Smooth muscle cell (in vitro differentiated cells): ENCODE results near the gene TFF2. TPM values are rescaled to one million over a fixed set of nuclear protein-coding genes. Genes with fewer than 3 reads are reported as not detected.

ENCODE experiments used
- DNase-seq: peaks from one replicate; lab custom pipeline; 2025; ENCODE audit not compliant: unreplicated experiment; lab: John Stamatoyannopoulos, UW
- H2AFZ ChIP-seq: fragments of 200-600 bp; sonication (generic); 2 replicates; pipeline ENCODE4 v1.6.0; 2016; ENCODE audit warnings: antibody characterized with exemption, low read depth, mild to moderate bottlenecking
- H3F3A ChIP-seq: fragments of 200-600 bp; sonication (generic); 2 replicates; pipeline ENCODE4 v1.6.0; 2017; ENCODE audit warnings: antibody characterized with exemption, low read depth
- H3K27ac ChIP-seq: fragments of 200-600 bp; sonication (generic); 2 replicates; pipeline ENCODE4 v1.5.1; 2016; ENCODE audit warnings: low read depth, mild to moderate bottlenecking
- H3K27me3 ChIP-seq: fragments of 200-600 bp; sonication (generic); 2 replicates; pipeline ENCODE4 v1.6.1; 2016; ENCODE audit warnings: low read depth, mild to moderate bottlenecking
- H3K36me3 ChIP-seq: fragments of 200-600 bp; sonication (generic); 2 replicates; pipeline ENCODE4 v1.5.1; 2016; ENCODE audit warnings: low read depth
- H3K4me1 ChIP-seq: fragments of 200-600 bp; sonication (generic); 2 replicates; pipeline ENCODE4 v1.5.1; 2016; ENCODE audit warnings: low read depth
- H3K4me2 ChIP-seq: fragments of 200-600 bp; sonication (generic); 2 replicates; pipeline ENCODE4 v1.6.0; 2016; ENCODE audit warnings: mild to moderate bottlenecking
- H3K4me3 ChIP-seq: fragments of 200-600 bp; sonication (generic); 2 replicates; pipeline ENCODE4 v1.5.1; 2016; ENCODE audit warnings: mild to moderate bottlenecking
- H3K79me2 ChIP-seq: fragments of 200-600 bp; sonication (generic); 2 replicates; pipeline ENCODE4 v1.6.0; 2016; ENCODE audit warnings: low read depth, mild to moderate bottlenecking
- H3K9ac ChIP-seq: fragments of 200-600 bp; sonication (generic); 2 replicates; pipeline ENCODE4 v1.6.0; 2016; ENCODE audit warnings: low read depth
- H3K9me3 ChIP-seq: fragments of 200-600 bp; sonication (generic); replicated peaks from 2 replicates; pipeline ENCODE4 v1.5.1; 2016; ENCODE audit warnings: low read depth
- H4K20me1 ChIP-seq: fragments of 200-600 bp; sonication (generic); 2 replicates; pipeline ENCODE4 v1.6.0; 2016; ENCODE audit warnings: low read depth
- WGBS: methylation state at CpG from one replicate; pipeline ENCODE4 v1.1.7; 2016; ENCODE audit warnings: low lambda C conversion rate; 5-methylcytosine and 5-hydroxymethylcytosine counted together
- polyA plus RNA-seq: library from polyadenylated mRNA; unstranded; fragments of >200 nt; fragmentation: Nextera tagmentation; extraction: Ambion mirVana; gene quantifications from 2 replicates; pipeline ENCODE4 v1.2.1, GENCODE V29; 2016
- total RNA-seq: library from RNA; depleted of rRNA; stranded (reverse); fragments of >200 nt; gene quantifications from 2 replicates; pipeline ENCODE4 v1.2.3, GENCODE V29; 2014
- TF ChIP-seq, protein P1 (sequence below): fragments of 200-600 bp; sonication (generic); IDR thresholded peaks from 2 replicates; pipeline ENCODE4 v1.5.1; 2017; ENCODE audit warnings: borderline replicate concordance, mild to moderate bottlenecking, antibody characterized with exemption; ENCODE audit not compliant: insufficient read depth, poor library complexity, severe bottlenecking

Gene TFF2
- total and polyA plus RNA-seq, 2 experiments from 2014 or later = not detected

DNA sequence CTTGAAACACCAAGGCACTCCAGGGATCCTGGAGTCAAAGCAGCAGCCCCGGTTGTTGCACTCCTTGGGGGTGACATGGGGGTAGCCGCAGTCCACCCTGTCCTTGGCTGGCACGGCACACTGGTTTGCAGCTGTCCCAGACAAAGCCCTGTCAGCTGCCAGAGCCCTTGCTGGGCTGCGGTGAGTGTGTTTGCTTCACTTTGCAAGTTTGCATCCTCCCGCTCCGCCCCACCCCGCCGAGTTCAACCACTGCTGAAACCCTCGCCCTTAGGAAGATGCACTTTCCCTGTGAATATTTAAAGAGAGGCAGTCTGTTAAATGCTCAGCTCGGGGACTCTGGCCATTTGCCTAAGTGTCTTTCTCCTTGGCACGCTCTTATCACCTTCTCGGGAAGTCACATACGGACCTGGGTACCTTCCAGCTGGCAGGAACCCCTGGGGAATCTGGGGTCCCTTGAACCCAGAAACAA is 37.3 kb downstream of the TFF2 start:
- no peak overlapping the region for H3K4me3 ChIP-seq
- TF ChIP-seq, protein P1, sequence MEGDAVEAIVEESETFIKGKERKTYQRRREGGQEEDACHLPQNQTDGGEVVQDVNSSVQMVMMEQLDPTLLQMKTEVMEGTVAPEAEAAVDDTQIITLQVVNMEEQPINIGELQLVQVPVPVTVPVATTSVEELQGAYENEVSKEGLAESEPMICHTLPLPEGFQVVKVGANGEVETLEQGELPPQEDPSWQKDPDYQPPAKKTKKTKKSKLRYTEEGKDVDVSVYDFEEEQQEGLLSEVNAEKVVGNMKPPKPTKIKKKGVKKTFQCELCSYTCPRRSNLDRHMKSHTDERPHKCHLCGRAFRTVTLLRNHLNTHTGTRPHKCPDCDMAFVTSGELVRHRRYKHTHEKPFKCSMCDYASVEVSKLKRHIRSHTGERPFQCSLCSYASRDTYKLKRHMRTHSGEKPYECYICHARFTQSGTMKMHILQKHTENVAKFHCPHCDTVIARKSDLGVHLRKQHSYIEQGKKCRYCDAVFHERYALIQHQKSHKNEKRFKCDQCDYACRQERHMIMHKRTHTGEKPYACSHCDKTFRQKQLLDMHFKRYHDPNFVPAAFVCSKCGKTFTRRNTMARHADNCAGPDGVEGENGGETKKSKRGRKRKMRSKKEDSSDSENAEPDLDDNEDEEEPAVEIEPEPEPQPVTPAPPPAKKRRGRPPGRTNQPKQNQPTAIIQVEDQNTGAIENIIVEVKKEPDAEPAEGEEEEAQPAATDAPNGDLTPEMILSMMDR = no peak
- H3K36me3 ChIP-seq = no peaks in the 10 kb centered on the region
- no peaks in the 10 kb centered on the region for H3F3A ChIP-seq
- H3K4me2 ChIP-seq = no peak overlapping the region
- H3K27me3 ChIP-seq = no peaks in the 10 kb centered on the region
- no peaks in the 10 kb centered on the region for H3K79me2 ChIP-seq
- no peaks in the 10 kb centered on the region for H4K20me1 ChIP-seq
- no peak overlapping the region for H3K9ac ChIP-seq
- no peak overlapping the region for H3K27ac ChIP-seq
- H2AFZ ChIP-seq = no peak overlapping the region
- 54% methylated on average over 13 of the region's 13 CpGs for WGBS
- no peaks in the 10 kb centered on the region for H3K9me3 ChIP-seq
- H3K4me1 ChIP-seq = peaks cover 8% of the 10 kb centered on the region
- DNase-seq = no peak

DNA sequence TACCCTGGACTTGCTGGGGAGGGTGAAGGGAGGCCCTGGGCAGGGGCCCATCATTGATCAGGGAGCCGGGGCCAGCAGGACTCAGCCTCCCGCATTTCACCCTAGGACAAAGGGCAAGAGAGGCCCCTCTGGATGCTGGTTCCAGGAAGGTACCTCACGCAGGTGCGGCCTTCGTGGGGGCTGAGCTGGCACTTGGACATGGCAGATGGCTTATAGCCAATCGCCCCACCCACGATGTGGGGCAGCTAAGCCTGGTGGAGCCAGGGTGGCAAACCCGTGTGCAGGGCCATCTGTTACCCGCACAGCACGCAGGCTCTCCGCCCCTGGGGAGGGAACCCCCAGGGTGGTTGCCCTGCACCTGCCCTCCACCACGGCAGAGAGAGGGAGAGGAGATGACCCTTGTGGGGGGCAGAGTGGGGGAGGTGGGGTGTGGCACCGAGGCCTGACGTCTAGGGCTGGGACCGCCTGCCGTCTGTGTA is 38.1 kb downstream of the TFF2 start:
- H3K4me2 ChIP-seq = no peak overlapping the region
- H3F3A ChIP-seq = no peaks in the 10 kb centered on the region
- peaks cover 8% of the 10 kb centered on the region for H3K4me1 ChIP-seq
- no peak overlapping the region for H2AFZ ChIP-seq
- DNase-seq = no peak
- H3K9me3 ChIP-seq = no peaks in the 10 kb centered on the region
- no peaks in the 10 kb centered on the region for H3K79me2 ChIP-seq
- H3K36me3 ChIP-seq = no peaks in the 10 kb centered on the region
- no peaks in the 10 kb centered on the region for H4K20me1 ChIP-seq
- TF ChIP-seq, protein P1 = no peak
- no peak overlapping the region for H3K27ac ChIP-seq
- no peak overlapping the region for H3K4me3 ChIP-seq
- H3K9ac ChIP-seq = no peak overlapping the region
- WGBS = 97% methylated on average over 11 of the region's 16 CpGs
- H3K27me3 ChIP-seq = no peaks in the 10 kb centered on the region

DNA sequence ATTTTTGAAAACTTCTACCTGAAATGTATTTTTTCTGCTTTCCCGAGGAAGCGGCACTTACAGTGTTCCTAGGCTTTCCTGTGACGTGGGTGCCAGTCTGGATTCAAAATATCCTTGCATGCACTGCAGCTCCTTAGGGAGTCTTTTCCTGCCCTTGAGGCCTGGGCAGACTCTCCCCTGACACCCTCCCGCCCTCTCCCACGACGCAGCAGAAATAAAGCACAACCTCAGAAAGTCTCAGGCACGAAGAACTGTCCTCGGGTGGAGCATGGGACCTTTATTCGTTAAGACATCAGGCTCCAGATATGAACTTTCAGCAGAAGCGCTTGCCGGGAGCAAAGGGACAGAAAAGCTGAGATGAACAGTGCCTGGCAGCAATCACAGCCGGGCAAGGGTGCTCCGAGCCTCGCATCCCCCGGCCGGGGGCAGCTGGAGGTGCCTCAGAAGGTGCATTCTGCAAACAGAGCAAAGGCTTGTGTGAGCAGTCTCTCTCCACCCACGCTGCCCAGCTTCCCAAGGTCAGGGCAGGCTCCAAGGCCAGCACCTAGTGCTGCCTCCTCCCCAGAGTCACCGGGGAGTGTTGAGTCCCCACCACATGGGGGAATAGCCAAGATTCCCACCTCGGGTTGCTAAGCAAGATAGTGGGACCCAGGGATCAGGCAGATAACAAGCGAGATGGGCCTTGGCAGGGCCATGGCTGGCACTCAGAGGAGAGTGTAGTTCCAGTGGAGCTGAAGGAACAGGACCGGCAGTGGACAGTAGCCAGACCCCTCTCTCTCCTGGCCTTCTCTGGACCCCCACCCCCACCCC is 38.8 kb downstream of the TFF2 start:
- no peak overlapping the region for H3K4me2 ChIP-seq
- no peaks in the 10 kb centered on the region for H3K9me3 ChIP-seq
- H3K27me3 ChIP-seq = no peaks in the 10 kb centered on the region
- H3K79me2 ChIP-seq = no peaks in the 10 kb centered on the region
- DNase-seq = no peak
- H2AFZ ChIP-seq = no peak overlapping the region
- TF ChIP-seq, protein P1 = no peak
- no peaks in the 10 kb centered on the region for H4K20me1 ChIP-seq
- peaks cover 8% of the 10 kb centered on the region for H3K4me1 ChIP-seq
- 88% methylated on average over 21 of the region's 21 CpGs for whole genome bisulfite sequencing
- no peak overlapping the region for H3K27ac ChIP-seq
- H3K36me3 ChIP-seq = no peaks in the 10 kb centered on the region
- no peak overlapping the region for H3K9ac ChIP-seq
- no peaks in the 10 kb centered on the region for H3F3A ChIP-seq
- H3K4me3 ChIP-seq = no peak overlapping the region
